Pancreas (tissue), 10 donors: Measurements from ENCODE around the gene OR5W2. TPM values are rescaled to one million over a fixed set of nuclear protein-coding genes. Genes with fewer than 3 reads are reported as not detected.
"Not testable (repeated sequence)": the region's sequence is repeated elsewhere in the genome, so short reads cannot be mapped to it uniquely, and the experiment has no call there.

Source experiments
- ATAC-seq, 4 donors: fragments of 200-7000 bp; cut with Tn5 transposase; one replicate each; pipeline versions ENCODE4 v1.8.0 to v1.9.1; 2020; ENCODE audit warnings: mild to moderate bottlenecking in 4 of 4, moderate library complexity in 4 of 4
- DNase-seq, 6 donors: peaks; one replicate each; pipeline ENCODE4 v3.0.0-alpha.2; 2020
- FAIRE-seq: peaks from 2 replicates; lab custom pipeline; 2012; peaks lifted over from hg19 to GRCh38; lab: Jason Lieb, UNC
- H3K27ac ChIP-seq, 4 donors: fragments of 200-600 bp; sonication (generic); 1 replicate in 3 of 4; 2 replicates in 1 of 4; pipeline versions ENCODE4 v1.5.0 to v1.8.0; 2020
- H3K27me3 ChIP-seq, 4 donors: fragments of 200-600 bp; one replicate each; pipeline ENCODE4 v1.8.0; 2021
- H3K36me3 ChIP-seq, 3 donors: fragments of 200-600 bp; sonication (generic) in 1 of 3; one replicate each; pipeline versions ENCODE4 v1.5.0 to v1.8.0; 2020 to 2021
- H3K4me1 ChIP-seq, 3 donors: fragments of 200-600 bp; one replicate each; pipeline ENCODE4 v1.8.0; 2021
- H3K4me3 ChIP-seq, 4 donors: fragments of 200-600 bp; sonication (generic) in 2 of 4; one replicate each; pipeline versions ENCODE4 v1.5.0 to v1.8.0; 2020 to 2021
- H3K9me3 ChIP-seq, 4 donors: fragments of 200-600 bp; one replicate each; pipeline ENCODE4 v1.8.0; 2021
- CTCF ChIP-seq, 4 donors: fragments of 200-600 bp; sonication (generic) in 3 of 4; IDR thresholded peaks; one replicate each; pipeline versions ENCODE4 v1.5.0 to v1.8.0; 2021; ENCODE audit warnings: antibody characterized with exemption in 4 of 4
- WGBS, 2 donors: extraction: QIAGEN DNeasy Blood & Tissue Kit; methylation state at CpG; one replicate each; pipeline ENCODE4 v1.1.7; 2013; 5-methylcytosine and 5-hydroxymethylcytosine counted together
- intact Hi-C, 3 donors: fragments of 100-400 bp; cut with DNase I; formaldehyde crosslinking; loops; one replicate each; pipeline versions ENCODE4 v1.11.1 to v1.14.2; 2022
- polyA plus RNA-seq, 2 donors: library from polyadenylated mRNA; stranded (reverse); fragments of 200-250 nt; gene quantifications; one replicate each; pipeline ENCODE4 v1.2.3, GENCODE V29; 2013
- total RNA-seq, 6 donors: library from RNA; stranded (reverse); fragmentation: NEBNext Ultra II Directional in 4 of 6; extraction: Animal tissue kit (Norgen Biotek cat#: 25700) in 4 of 6; gene quantifications; one replicate each; pipeline versions ENCODE4 v1.2.1 to v1.2.4, GENCODE V29; 2021 to 2023
- donor health status: healthy with polysubstance abuse.
- donor health status: DM: no; HTN: no; CAD: no; lungs with moderate emphysema.
- donor health status: DM: no; HTN: no; CAD: no.
- donor health status: control.
- donor health status: control.
- donor health status: Bipolar disorder and iron deficiency.
- donor health status: DM: yes; HTN: yes; CAD: no.
- donor health status: DM: no; HTN: no; CAD: no.
- donor health status: DM: no; HTN: no; CAD: no.
- donor health status: DM: yes; HTN: yes; CAD: no.

OR5W2 gene
- total and polyA plus RNA-seq, 8 donors = not detected

GRCh38 chr11:55920537-55920936 is 6.2 kb upstream of the OR5W2 start:
- DNase-seq (peak in 1 of 6 donors; percentile 35), ATAC-seq (no peak), FAIRE-seq (no peak)
- intact Hi-C loops = no loop called here
- Histone ChIP-seq H3K4me1 (no peaks in the 10 kb centered on the region), H3K9me3 (no peaks in the 10 kb centered on the region), H3K27ac (no peak overlapping the region), H3K4me3 (no peak overlapping the region), H3K27me3 (no peaks in the 10 kb centered on the region), H3K36me3 (no peaks in the 10 kb centered on the region)
- 63 to 69% methylated on average over 5 of the region's 5 CpGs for WGBS, 2 donors
- no peak for TF ChIP-seq CTCF (IDR thresholded peaks at IDR 0.05)

GRCh38 chr11:55902308-55902707 is 12.1 kb downstream of the OR5W2 start:
- no peaks in the 10 kb centered on the region for H3K4me1 ChIP-seq
- H3K9me3 ChIP-seq = no peaks in the 10 kb centered on the region
- H3K36me3 ChIP-seq = no peaks in the 10 kb centered on the region
- peaks cover 0 to 4% (median 0%) of the 10 kb centered on the region in 4 donors for H3K27me3 ChIP-seq
- H3K4me3 ChIP-seq = no peak overlapping the region
- H3K27ac ChIP-seq = no peak overlapping the region
- ATAC-seq (no peak), DNase-seq (no peak), FAIRE-seq (no peak)
- WGBS, 2 donors = 23 to 24% methylated on average over 2 of the region's 2 CpGs
- intact Hi-C loops = no loop called here
- TF ChIP-seq CTCF (IDR thresholded peaks at IDR 0.05) = no peak

- Histone ChIP-seq H3K4me3 (no peak overlapping the region), H3K27ac (no peak overlapping the region), H3K4me1 (no peaks in the 10 kb centered on the region), H3K9me3 (no peaks in the 10 kb centered on the region), H3K36me3 (no peaks in the 10 kb centered on the region), H3K27me3 (no peaks in the 10 kb centered on the region)
- ATAC-seq (no peak), DNase-seq (no peak), FAIRE-seq (no peak)
- TF ChIP-seq CTCF (IDR thresholded peaks at IDR 0.05) = no peak
- intact Hi-C loops = no loop called here
- 44 to 46% methylated on average over 8 of the region's 8 CpGs for WGBS, 2 donors
Observed at GRCh38 chr11:55895216-55895615, 19.2 kb downstream of the OR5W2 start.

- DNase-seq, ATAC-seq, intact Hi-C loops, H3K27me3 ChIP-seq, H3K4me3 ChIP-seq, H3K36me3 ChIP-seq, FAIRE-seq, H3K9me3 ChIP-seq, H3K27ac ChIP-seq, H3K4me1 ChIP-seq: not testable (repeated sequence)
- WGBS, 2 donors = 69 to 79% methylated on average over 9 of the region's 9 CpGs
Observed at GRCh38 chr11:55885481-55885880, 28.9 kb downstream of the OR5W2 start.

GRCh38 chr11:55884995-55885394 is 29.4 kb downstream of the OR5W2 start:
- H3K27ac ChIP-seq, H3K4me3 ChIP-seq, intact Hi-C loops, H3K9me3 ChIP-seq, ATAC-seq, H3K27me3 ChIP-seq, DNase-seq, H3K4me1 ChIP-seq, H3K36me3 ChIP-seq, FAIRE-seq: not testable (repeated sequence)
- 67 to 74% methylated on average over 4 of the region's 4 CpGs for WGBS, 2 donors

GRCh38 chr11:55882997-55883396 is 31.4 kb downstream of the OR5W2 start, which contains the start of gene TRIM51:
Gene TRIM51 (plus strand): TSS chr11:55883297. CDS start chr11:55885429, 2,132 bp downstream.
- H3K4me3 ChIP-seq, intact Hi-C loops, H3K4me1 ChIP-seq, H3K36me3 ChIP-seq, H3K27ac ChIP-seq, FAIRE-seq, H3K27me3 ChIP-seq, H3K9me3 ChIP-seq, DNase-seq, ATAC-seq: not testable (repeated sequence)
- WGBS, 2 donors = 44 to 63% methylated on average over 1 of the region's 1 CpG

- ATAC-seq, H3K4me1 ChIP-seq, H3K27me3 ChIP-seq, intact Hi-C loops, H3K9me3 ChIP-seq, H3K27ac ChIP-seq, H3K36me3 ChIP-seq, FAIRE-seq: not testable (repeated sequence)
- H3K4me3 ChIP-seq = peak overlapping the region in 1 of 4 donors; percentile 20
- peak in 3 of 6 donors; percentile 15 to 68 (median 32) for DNase-seq
- 7 to 14% methylated on average over 32 to 34 of the region's 34 CpGs for WGBS, 2 donors
Observed at GRCh38 chr11:55873146-55873545, 41.2 kb downstream of the OR5W2 start.

GRCh38 chr11:55872731-55873130 is 41.7 kb downstream of the OR5W2 start:
- H3K9me3 ChIP-seq, FAIRE-seq, intact Hi-C loops, H3K27ac ChIP-seq, H3K27me3 ChIP-seq, H3K36me3 ChIP-seq, ATAC-seq, H3K4me1 ChIP-seq: not testable (repeated sequence)
- DNase-seq = peak in 1 of 6 donors; percentile 15
- H3K4me3 ChIP-seq = peak overlapping the region in 1 of 4 donors; percentile 20
- WGBS, 2 donors = 4 to 5% methylated on average over 27 to 33 of the region's 33 CpGs

GRCh38 chr11:55867354-55867753 is 47.0 kb downstream of the OR5W2 start:
- ATAC-seq, H3K4me1 ChIP-seq, H3K9me3 ChIP-seq, H3K4me3 ChIP-seq, H3K27ac ChIP-seq, DNase-seq, intact Hi-C loops, H3K36me3 ChIP-seq, H3K27me3 ChIP-seq, FAIRE-seq: not testable (repeated sequence)
- WGBS, 2 donors = 72 to 82% methylated on average over 4 of the region's 4 CpGs
